T-cell (primary cell): Measurements from ENCODE around the gene NAP1L4. TPM values are rescaled to one million over a fixed set of nuclear protein-coding genes. Genes with fewer than 3 reads are reported as not detected.
A peak's percentile ranks its signal among the peaks of the same experiment; 100 is the strongest.

Source experiments
- ATAC-seq, 4 experiments: fragments of 200-7000 bp in 3 of 4; fragments of 150-1000 bp in 1 of 4; cut with Tn5 transposase; replicated peaks in 1 of 4; 1 replicate in 3 of 4; 2 replicates in 1 of 4; pipeline ENCODE4 v1.10.0; 2021; ENCODE audit warnings: moderate library complexity in 3 of 4, mild to moderate bottlenecking in 2 of 4, moderate number of reproducible peaks in 1 of 4
- CTCF ChIA-PET, 2 donors: fragments of 300-600 bp; sonication (Branson Sonifier 250); formaldehyde crosslinking; loops; one replicate each; lab custom pipeline; 2022; ENCODE audit warnings: antibody characterized with exemption in 2 of 2; lab: Charles Lee
- POLR2A ChIA-PET, 2 donors: fragments of 300-600 bp; sonication (Branson Sonifier 250); formaldehyde crosslinking; loops; one replicate each; lab custom pipeline; 2022; ENCODE audit warnings: antibody characterized with exemption in 2 of 2; lab: Charles Lee
- DNase-seq, 35 experiments: peaks; one replicate each; pipeline versions ENCODE4 v3.0.0 to v3.0.0-alpha.2; 2013 to 2023
- H3K27ac ChIP-seq: one replicate; pipeline ENCODE4 v1.5.1; 2013; ENCODE audit warnings: low read length
- H3K27me3 ChIP-seq, 2 experiments: replicated peaks in 1 of 2; 1 replicate in 1 of 2; 2 replicates in 1 of 2; pipeline versions ENCODE4 v1.6.1 to v1.7.0; 2013; ENCODE audit warnings: low read length in 1 of 2, mixed read lengths in 1 of 2; ENCODE audit not compliant: control insufficient read depth in 2 of 2, insufficient read depth in 2 of 2; ENCODE audit errors: extremely low read depth in 1 of 2
- H3K36me3 ChIP-seq, 2 donors: 1 replicate in 1 of 2; 2 replicates in 1 of 2; pipeline versions ENCODE4 v1.6.1 to v1.7.0; 2013; ENCODE audit warnings: low read length in 1 of 2; ENCODE audit not compliant: control insufficient read depth in 2 of 2, insufficient read depth in 1 of 2; ENCODE audit errors: extremely low read depth in 1 of 2
- H3K4me1 ChIP-seq, 2 experiments: 1 replicate in 1 of 2; 2 replicates in 1 of 2; pipeline versions ENCODE4 v1.6.1 to v1.7.0; 2013; ENCODE audit warnings: low read length in 2 of 2, mixed read lengths in 1 of 2; ENCODE audit not compliant: insufficient read depth in 2 of 2, control insufficient read depth in 1 of 2; ENCODE audit errors: extremely low read depth in 1 of 2
- H3K4me3 ChIP-seq, 2 donors: 1 replicate in 1 of 2; 2 replicates in 1 of 2; pipeline versions ENCODE4 v1.5.1 to v1.7.0; 2013; ENCODE audit warnings: mild to moderate bottlenecking in 2 of 2, low read length in 1 of 2, moderate library complexity in 1 of 2; ENCODE audit not compliant: control insufficient read depth in 1 of 2; ENCODE audit errors: extremely low read depth in 1 of 2
- H3K9me3 ChIP-seq: 2 replicates; pipeline ENCODE4 v1.7.0; 2013
- H3K27ac Mint-ChIP-seq, 2 donors: one replicate each; pipeline ENCODE4 v1.8.0; 2020 to 2021; ENCODE audit warnings: mild to moderate bottlenecking in 2 of 2, mixed read lengths in 2 of 2
- H3K27me3 Mint-ChIP-seq, 2 donors: one replicate each; pipeline ENCODE4 v1.8.0; 2021 to 2022; ENCODE audit warnings: mixed read lengths in 2 of 2
- H3K36me3 Mint-ChIP-seq: one replicate; pipeline ENCODE4 v1.8.0; 2021; ENCODE audit warnings: mixed read lengths
- H3K4me1 Mint-ChIP-seq, 3 donors: one replicate each; pipeline ENCODE4 v1.8.0; 2020 to 2022; ENCODE audit warnings: mixed read lengths in 3 of 3, mild to moderate bottlenecking in 1 of 3
- H3K4me3 Mint-ChIP-seq, 3 donors: one replicate each; pipeline ENCODE4 v1.8.0; 2020 to 2022; ENCODE audit warnings: mild to moderate bottlenecking in 3 of 3, mixed read lengths in 3 of 3, moderate library complexity in 3 of 3
- H3K9me3 Mint-ChIP-seq, 3 donors: one replicate each; pipeline ENCODE4 v1.8.0; 2020 to 2022; ENCODE audit warnings: mixed read lengths in 3 of 3
- WGBS: methylation state at CpG from one replicate; pipeline ENCODE4 v1.1.5; 2013; ENCODE audit warnings: missing lambda C conversion rate; ENCODE audit not compliant: insufficient coverage; 5-methylcytosine and 5-hydroxymethylcytosine counted together
- total RNA-seq, 35 experiments: library from RNA in 6 of 35; stranded (reverse) in 6 of 35; fragments of 120-200 nt in 1 of 35; gene quantifications; one replicate each; pipeline versions ENCODE4 v1.2.1 to v1.2.4 and lab custom pipeline; 2013 to 2026

Gene NAP1L4
- total RNA-seq, 5 donors from 2014 or later (not counting 1 experiment from before 2014, with no cell fraction given), result 253 to 388 (median 299) TPM

DNA sequence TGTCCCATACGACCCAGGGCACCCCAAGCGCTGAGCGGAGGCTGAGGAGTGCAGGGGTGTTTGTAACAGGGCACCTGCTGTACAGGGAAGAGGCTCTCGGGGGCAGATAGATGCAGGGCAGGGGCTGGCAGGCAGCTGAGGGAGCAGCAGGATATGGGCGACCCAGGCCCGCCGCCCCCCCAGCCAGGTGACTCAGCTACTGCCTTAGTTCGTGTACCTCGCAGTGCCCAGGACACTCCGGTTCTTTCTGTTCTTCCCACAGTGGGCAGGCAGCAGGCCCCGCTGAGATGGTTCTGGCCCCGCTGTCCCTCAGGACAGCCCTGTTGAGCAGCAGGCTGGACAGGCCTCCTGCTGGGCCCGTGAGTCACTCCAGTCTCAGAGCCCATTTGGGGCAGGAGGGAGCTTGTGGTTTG lies 79.1 kb downstream of the NAP1L4 start:
- peaks cover 0 to 3% of the 10 kb centered on the region in 2 donors for H3K36me3 ChIP-seq
- H3K4me3 ChIP-seq, result no peak overlapping the region
- Mint-ChIP-seq H3K27me3 (no peaks in the 10 kb centered on the region), H3K9me3 (no peaks in the 10 kb centered on the region), H3K27ac (no peak overlapping the region), H3K36me3 (no peaks in the 10 kb centered on the region), H3K4me3 (peak overlapping the region in 1 of 3 donors; percentile 59), H3K4me1 (peaks cover 12 to 19% (median 17%) of the 10 kb centered on the region in 3 donors)
- ChIA-PET POLR2A (no interaction called here), CTCF (no interaction called here)
- ATAC-seq, result peak in 1 of 4 experiments; percentile 21
- H3K4me1 ChIP-seq, result peaks cover 0 to 24% of the 10 kb centered on the region in 2 experiments
- DNase-seq, result no peak
- no peaks in the 10 kb centered on the region for H3K27me3 ChIP-seq
- H3K27ac ChIP-seq, result no peak overlapping the region
- WGBS, result 78% methylated on average over 12 of the region's 13 CpGs
- no peaks in the 10 kb centered on the region for H3K9me3 ChIP-seq

- DNase-seq (no peak), ATAC-seq (peak in 2 of 4 experiments; percentile 15 to 21)
- Histone ChIP-seq H3K9me3 (no peaks in the 10 kb centered on the region), H3K4me1 (peaks cover 0 to 24% of the 10 kb centered on the region in 2 experiments), H3K27ac (no peak overlapping the region), H3K36me3 (peaks cover 0 to 7% of the 10 kb centered on the region in 2 donors), H3K27me3 (no peaks in the 10 kb centered on the region), H3K4me3 (no peak overlapping the region)
- POLR2A ChIA-PET, result no interaction called here
- H3K27me3 Mint-ChIP-seq, result no peaks in the 10 kb centered on the region
- 78% methylated on average over 4 of the region's 5 CpGs for WGBS
- H3K27ac Mint-ChIP-seq, result no peak overlapping the region
- H3K9me3 Mint-ChIP-seq, result no peaks in the 10 kb centered on the region
- CTCF ChIA-PET, result no interaction called here
- H3K36me3 Mint-ChIP-seq, result no peaks in the 10 kb centered on the region
- H3K4me3 Mint-ChIP-seq, result no peak overlapping the region
- peaks cover 12 to 19% (median 17%) of the 10 kb centered on the region in 3 donors for H3K4me1 Mint-ChIP-seq
These were observed 79.6 kb downstream of the NAP1L4 start for GRCh38 chr11:2912498-2912897.

DNA sequence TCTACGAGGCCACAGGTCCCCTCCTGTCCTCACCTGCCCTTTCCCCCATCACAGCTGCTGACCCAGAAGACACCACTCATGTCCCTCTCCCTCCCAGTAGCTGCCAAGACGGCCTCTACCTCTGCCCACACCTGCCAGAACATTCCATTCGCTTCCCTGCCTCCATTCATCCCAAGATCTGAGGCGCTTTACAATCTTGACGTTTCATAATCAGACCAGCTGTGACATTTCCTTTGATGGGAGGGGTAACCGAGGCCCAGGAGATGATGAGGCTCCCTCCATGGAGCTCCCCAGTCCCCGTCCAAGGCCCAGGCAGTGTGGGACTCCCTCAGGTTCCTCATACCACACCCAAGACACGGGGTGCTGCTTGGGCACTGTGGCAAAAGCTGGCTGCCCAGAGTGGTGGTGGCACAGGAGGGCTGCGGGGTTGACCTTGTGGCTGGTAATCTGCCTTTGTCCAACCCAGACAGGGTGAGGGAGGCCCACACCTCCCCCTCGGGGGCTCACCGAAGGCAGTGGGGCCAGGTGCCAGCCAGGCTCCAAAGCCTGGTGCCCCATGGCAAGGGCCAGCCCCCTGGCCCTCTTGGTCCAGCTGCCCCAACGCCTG lies 80.2 kb downstream of the NAP1L4 start:
- WGBS, result 88% methylated on average over 6 of the region's 12 CpGs
- Histone ChIP-seq H3K4me3 (no peak overlapping the region), H3K4me1 (peaks cover 0 to 24% of the 10 kb centered on the region in 2 experiments), H3K9me3 (no peaks in the 10 kb centered on the region), H3K27me3 (no peaks in the 10 kb centered on the region), H3K36me3 (peaks cover 0 to 7% of the 10 kb centered on the region in 2 donors), H3K27ac (no peak overlapping the region)
- Mint-ChIP-seq H3K9me3 (no peaks in the 10 kb centered on the region), H3K27me3 (no peaks in the 10 kb centered on the region), H3K4me3 (no peak overlapping the region), H3K36me3 (peaks cover 2% of the 10 kb centered on the region), H3K4me1 (peaks cover 12 to 19% (median 17%) of the 10 kb centered on the region in 3 donors), H3K27ac (no peak overlapping the region)
- DNase-seq, result no peak
- no peak for ATAC-seq
- POLR2A ChIA-PET, result no interaction called here
- CTCF ChIA-PET, result no interaction called here

DNA sequence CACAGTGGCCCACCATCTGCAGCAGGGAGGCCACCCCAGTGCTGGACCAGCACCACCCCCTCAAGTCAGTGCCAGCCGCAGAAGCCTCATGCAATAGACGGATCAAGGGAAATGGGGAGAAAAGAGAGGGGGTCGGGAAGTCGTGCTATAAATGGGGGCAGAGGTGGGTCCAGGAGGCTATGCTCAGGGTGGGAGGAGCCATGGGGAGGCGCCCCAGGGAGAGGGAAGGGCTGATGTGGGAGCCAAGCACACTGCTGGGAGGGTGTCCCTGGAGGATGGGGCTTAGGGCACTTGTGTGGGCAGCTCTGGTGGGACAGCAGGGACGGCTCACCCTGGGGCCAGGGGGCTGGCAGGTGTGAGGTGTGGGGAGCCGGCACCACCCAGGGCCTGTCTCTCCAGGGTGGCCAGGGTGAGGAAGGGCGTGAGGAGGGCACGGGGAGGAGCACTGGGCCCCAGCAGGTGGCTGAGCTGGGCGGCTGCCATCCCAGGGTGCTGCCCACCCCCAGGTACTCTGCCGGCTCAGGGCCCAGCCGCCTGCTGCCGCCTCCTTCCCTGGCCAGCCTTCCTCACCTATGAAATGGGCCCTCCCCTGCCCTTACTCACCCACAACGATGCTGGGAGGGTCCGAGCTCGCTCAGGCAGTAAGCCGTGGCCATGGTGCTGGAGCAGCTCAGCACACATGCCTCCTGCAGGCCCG lies 80.9 kb downstream of the NAP1L4 start:
- ChIA-PET POLR2A (no interaction called here), CTCF (no interaction called here)
- H3K4me1 ChIP-seq, result peaks cover 0 to 24% of the 10 kb centered on the region in 2 experiments
- WGBS, result 90% methylated on average over 17 of the region's 18 CpGs
- Mint-ChIP-seq H3K4me1 (peaks cover 12 to 19% (median 17%) of the 10 kb centered on the region in 3 donors), H3K27ac (no peak overlapping the region), H3K9me3 (no peaks in the 10 kb centered on the region), H3K36me3 (peaks cover 7% of the 10 kb centered on the region), H3K4me3 (no peak overlapping the region), H3K27me3 (no peaks in the 10 kb centered on the region)
- no peak overlapping the region for H3K27ac ChIP-seq
- H3K36me3 ChIP-seq, result peaks cover 0 to 7% of the 10 kb centered on the region in 2 donors
- H3K9me3 ChIP-seq, result no peaks in the 10 kb centered on the region
- ATAC-seq (no peak), DNase-seq (no peak)
- no peak overlapping the region for H3K4me3 ChIP-seq
- no peaks in the 10 kb centered on the region for H3K27me3 ChIP-seq

- POLR2A ChIA-PET, result no interaction called here
These were observed 81.7 kb downstream of the NAP1L4 start for GRCh38 chr11:2910401-2910955.

DNA sequence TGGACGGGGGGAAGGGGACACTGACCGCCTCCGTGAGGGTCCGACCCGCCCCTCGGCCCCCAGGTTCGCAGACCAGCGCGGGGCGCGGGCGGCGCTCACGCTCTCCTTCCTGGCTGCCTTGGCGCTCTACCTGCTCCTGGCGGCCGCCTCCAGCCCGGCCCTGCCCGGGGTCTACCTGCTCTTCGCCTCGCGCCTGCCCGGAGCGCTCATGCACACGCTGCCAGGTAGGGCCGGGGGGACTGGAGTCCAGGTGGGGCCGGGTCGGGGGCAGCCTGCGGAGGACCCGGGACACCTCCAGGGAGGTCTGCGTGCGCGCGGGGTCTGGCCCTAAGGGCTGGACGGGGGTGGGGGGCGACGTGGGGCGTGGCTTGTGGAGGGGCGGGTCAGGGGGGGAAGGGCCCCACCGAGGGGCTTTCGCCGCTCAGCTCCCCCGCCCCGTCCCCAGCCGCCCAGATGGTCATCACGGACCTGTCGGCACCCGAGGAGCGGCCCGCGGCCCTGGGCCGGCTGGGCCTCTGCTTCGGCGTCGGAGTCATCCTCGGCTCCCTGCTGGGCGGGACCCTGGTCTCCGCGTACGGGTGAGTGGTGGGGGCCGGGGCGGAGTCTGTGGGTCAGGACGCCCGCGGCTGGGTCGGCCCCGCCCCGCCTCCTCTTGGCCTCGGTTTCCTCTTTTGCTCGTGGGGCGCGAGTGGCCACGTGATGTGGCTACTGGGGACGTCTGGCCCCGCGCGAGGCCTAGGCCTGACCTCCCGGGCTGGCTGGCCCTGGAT lies 82.8 kb downstream of the NAP1L4 start:
- Histone ChIP-seq H3K9me3 (no peaks in the 10 kb centered on the region), H3K27me3 (no peaks in the 10 kb centered on the region), H3K27ac (no peak overlapping the region), H3K4me3 (no peak overlapping the region), H3K4me1 (peaks cover 0 to 23% of the 10 kb centered on the region in 2 experiments), H3K36me3 (peaks cover 0 to 7% of the 10 kb centered on the region in 2 donors)
- peaks cover 0 to 6% (median 3%) of the 10 kb centered on the region in 3 donors for H3K9me3 Mint-ChIP-seq
- ChIA-PET CTCF (no interaction called here), POLR2A (no interaction called here)
- H3K4me3 Mint-ChIP-seq, result no peak overlapping the region
- ATAC-seq (no peak), DNase-seq (no peak)
- H3K4me1 Mint-ChIP-seq, result peaks cover 18 to 23% (median 19%) of the 10 kb centered on the region in 3 donors
- H3K27me3 Mint-ChIP-seq, result no peaks in the 10 kb centered on the region
- 83% methylated on average over 49 of the region's 78 CpGs for WGBS
- no peak overlapping the region for H3K27ac Mint-ChIP-seq
- peaks cover 24% of the 10 kb centered on the region for H3K36me3 Mint-ChIP-seq

More at GRCh38 chr11:2910401-2910955, 81.7 kb downstream of the NAP1L4 start:
- no peaks in the 10 kb centered on the region for H3K9me3 ChIP-seq
- DNase-seq, result no peak
- no peak overlapping the region for H3K27ac Mint-ChIP-seq
- H3K9me3 Mint-ChIP-seq, result peaks cover 0 to 4% (median 3%) of the 10 kb centered on the region in 3 donors
- H3K4me3 ChIP-seq, result no peak overlapping the region
- peaks cover 12 to 20% (median 19%) of the 10 kb centered on the region in 3 donors for H3K4me1 Mint-ChIP-seq
- peaks cover 0 to 7% of the 10 kb centered on the region in 2 donors for H3K36me3 ChIP-seq
- peaks cover 0 to 24% of the 10 kb centered on the region in 2 experiments for H3K4me1 ChIP-seq
- no peaks in the 10 kb centered on the region for H3K27me3 ChIP-seq
- WGBS, result 83% methylated on average over 13 of the region's 13 CpGs
- no peaks in the 10 kb centered on the region for H3K27me3 Mint-ChIP-seq
- H3K4me3 Mint-ChIP-seq, result no peak overlapping the region
- no peak overlapping the region for H3K27ac ChIP-seq
- no peak for ATAC-seq
- CTCF ChIA-PET, result interaction anchor here in 1 of 2 donors (0.5 kb wide), 1 partner anchor 23 kb away, joined by 5 read pairs; no protein-coding TSS in a partner anchor
- peaks cover 15% of the 10 kb centered on the region for H3K36me3 Mint-ChIP-seq
